ENCODE data around the gene SPECC1L. TPM values are rescaled to one million over a fixed set of nuclear protein-coding genes. Genes with fewer than 3 reads are reported as not detected.

Gene SPECC1L
- total RNA-seq, 1 experiment from 2014 or later, result 52.2 TPM

DNA sequence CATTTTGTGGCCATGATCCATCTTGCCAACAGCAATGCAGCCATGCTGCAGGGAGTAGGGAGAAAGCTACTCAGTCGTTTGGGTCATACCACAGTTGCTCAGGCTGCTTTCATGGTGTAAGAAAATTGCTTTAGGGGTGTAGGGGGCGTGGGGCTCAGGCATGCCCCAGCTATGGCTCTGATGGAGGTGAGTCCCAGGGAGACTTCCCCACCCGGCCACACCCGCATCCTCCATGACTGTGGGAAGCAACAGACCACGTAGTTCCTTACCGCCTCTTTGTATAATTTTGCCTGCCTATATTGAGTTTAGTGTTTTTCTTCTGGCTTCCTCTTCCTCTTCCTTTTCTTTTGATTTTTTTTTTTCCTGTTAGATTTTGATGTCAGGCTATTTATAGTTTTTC is 58.8 kb downstream of the SPECC1L start:
- no peaks in the 10 kb centered on the region for H3K27me3 Mint-ChIP-seq (ENCODE audit: unreplicated experiment)
- CTCF ChIA-PET, result interaction anchor here (0.7 kb wide), 1 partner anchor 48 kb away, joined by 3 read pairs; no protein-coding TSS in a partner anchor
- no peak for TF ChIP-seq CTCF (IDR thresholded peaks at IDR 0.05; ENCODE audit: unreplicated experiment)
- H3K9me3 Mint-ChIP-seq (ENCODE audit: low read depth, unreplicated experiment), result no peaks in the 10 kb centered on the region
- peaks cover 38% of the 10 kb centered on the region for H3K36me3 Mint-ChIP-seq (ENCODE audit: insufficient read depth, unreplicated experiment)
- H3K27ac Mint-ChIP-seq (ENCODE audit: unreplicated experiment), result no peak overlapping the region
- intact Hi-C loops (cut with micrococcal nuclease; ENCODE audit: unreplicated experiment), result no loop called here
- BruUV-seq (replicated peaks), result no TSS peak
- no peak overlapping the region for H3K4me3 Mint-ChIP-seq (ENCODE audit: low read depth, unreplicated experiment)
- peaks cover 22% of the 10 kb centered on the region for H3K4me1 Mint-ChIP-seq (ENCODE audit: low read depth, unreplicated experiment)
- DNase-seq, result no peak

GRCh38 chr22:24330636-24331035 is 60.0 kb downstream of the SPECC1L start:
- no peak for TF ChIP-seq CTCF (IDR thresholded peaks at IDR 0.05; ENCODE audit: unreplicated experiment)
- peaks cover 36% of the 10 kb centered on the region for H3K36me3 Mint-ChIP-seq (ENCODE audit: insufficient read depth, unreplicated experiment)
- no peak for DNase-seq
- peaks cover 31% of the 10 kb centered on the region for H3K4me1 Mint-ChIP-seq (ENCODE audit: low read depth, unreplicated experiment)
- no peak overlapping the region for H3K27ac Mint-ChIP-seq (ENCODE audit: unreplicated experiment)
- CTCF ChIA-PET, result interaction anchor here (0.6 kb wide), 1 partner anchor 39 kb away, joined by 3 read pairs; no protein-coding TSS in a partner anchor
- no peaks in the 10 kb centered on the region for H3K9me3 Mint-ChIP-seq (ENCODE audit: low read depth, unreplicated experiment)
- intact Hi-C loops (cut with micrococcal nuclease; ENCODE audit: unreplicated experiment), result no loop called here
- BruUV-seq (replicated peaks), result no TSS peak
- no peak overlapping the region for H3K4me3 Mint-ChIP-seq (ENCODE audit: low read depth, unreplicated experiment)
- no peaks in the 10 kb centered on the region for H3K27me3 Mint-ChIP-seq (ENCODE audit: unreplicated experiment)

GRCh38 chr22:24331468-24332440 is 61.1 kb downstream of the SPECC1L start:
- BruUV-seq (replicated peaks), result no TSS peak
- TF ChIP-seq CTCF (IDR thresholded peaks at IDR 0.05; ENCODE audit: unreplicated experiment), result no peak
- DNase-seq, result no peak
- Mint-ChIP-seq H3K4me1 (ENCODE audit: low read depth, unreplicated experiment) (peaks cover 31% of the 10 kb centered on the region), H3K36me3 (ENCODE audit: insufficient read depth, unreplicated experiment) (peaks cover 31% of the 10 kb centered on the region), H3K27me3 (ENCODE audit: unreplicated experiment) (no peaks in the 10 kb centered on the region), H3K4me3 (ENCODE audit: low read depth, unreplicated experiment) (no peak overlapping the region), H3K9me3 (ENCODE audit: low read depth, unreplicated experiment) (no peaks in the 10 kb centered on the region), H3K27ac (ENCODE audit: unreplicated experiment) (no peak overlapping the region)
- intact Hi-C loops (cut with micrococcal nuclease; ENCODE audit: unreplicated experiment), result no loop called here
- CTCF ChIA-PET, result no interaction called here

DNA sequence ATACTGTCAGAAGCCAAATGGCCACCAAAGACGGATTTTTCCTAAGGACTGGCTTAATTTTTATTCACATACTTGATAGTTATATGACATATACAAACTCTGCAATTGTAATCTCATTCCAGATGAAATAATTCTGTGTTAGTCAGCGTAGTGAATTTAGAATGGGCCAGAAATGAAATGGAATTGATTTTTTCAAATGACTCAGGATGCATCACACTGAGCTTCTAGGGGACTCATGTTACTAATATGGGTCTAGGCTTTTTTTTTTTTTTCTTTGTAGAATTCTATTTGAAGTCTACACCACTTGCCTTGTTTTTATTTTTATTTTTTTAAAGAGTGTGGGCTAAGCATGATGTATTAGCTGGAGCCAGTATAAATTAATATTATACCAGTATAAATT is 62.7 kb downstream of the SPECC1L start:
- BruUV-seq (replicated peaks), result no TSS peak
- H3K9me3 Mint-ChIP-seq (ENCODE audit: low read depth, unreplicated experiment), result no peaks in the 10 kb centered on the region
- intact Hi-C loops (cut with micrococcal nuclease; ENCODE audit: unreplicated experiment), result no loop called here
- H3K27me3 Mint-ChIP-seq (ENCODE audit: unreplicated experiment), result no peaks in the 10 kb centered on the region
- H3K4me1 Mint-ChIP-seq (ENCODE audit: low read depth, unreplicated experiment), result peaks cover 31% of the 10 kb centered on the region
- DNase-seq, result no peak
- H3K36me3 Mint-ChIP-seq (ENCODE audit: insufficient read depth, unreplicated experiment), result peaks cover 26% of the 10 kb centered on the region
- H3K4me3 Mint-ChIP-seq (ENCODE audit: low read depth, unreplicated experiment), result no peak overlapping the region
- CTCF ChIA-PET, result interaction anchor here (0.6 to 1.3 kb wide), 4 partner anchors 145 to 1065 kb away, joined by 3 to 6 read pairs (median 6); no protein-coding TSS in a partner anchor
- TF ChIP-seq CTCF (IDR thresholded peaks at IDR 0.05; ENCODE audit: unreplicated experiment), result no peak
- no peak overlapping the region for H3K27ac Mint-ChIP-seq (ENCODE audit: unreplicated experiment)

Measured in Calu3 (cell line).